Loucy (cell line): ENCODE measurements around the gene KCNJ3.

ENCODE experiments used
- CTCF ChIP-seq: fragments of 200-600 bp; sonication (generic); conservative IDR thresholded peaks from 2 replicates; pipeline ENCODE4 v1.5.1; 2014; ENCODE audit warnings: mild to moderate bottlenecking, antibody characterized with exemption, low read length
- EZH2phosphoT487 ChIP-seq: fragments of 200-600 bp; IDR thresholded peaks from 2 replicates; pipeline ENCODE4 v1.6.1; 2018; ENCODE audit warnings: antibody characterized with exemption, mild to moderate bottlenecking, moderate library complexity, borderline replicate concordance

- TF ChIP-seq CTCF (no peak), EZH2phosphoT487 (no peak)
These were observed 8.2 kb downstream of the KCNJ3 start for GRCh38 chr2:154706660-154707059.
